ENCODE data around the gene MYO7B.

MYO7B gene

DNA sequence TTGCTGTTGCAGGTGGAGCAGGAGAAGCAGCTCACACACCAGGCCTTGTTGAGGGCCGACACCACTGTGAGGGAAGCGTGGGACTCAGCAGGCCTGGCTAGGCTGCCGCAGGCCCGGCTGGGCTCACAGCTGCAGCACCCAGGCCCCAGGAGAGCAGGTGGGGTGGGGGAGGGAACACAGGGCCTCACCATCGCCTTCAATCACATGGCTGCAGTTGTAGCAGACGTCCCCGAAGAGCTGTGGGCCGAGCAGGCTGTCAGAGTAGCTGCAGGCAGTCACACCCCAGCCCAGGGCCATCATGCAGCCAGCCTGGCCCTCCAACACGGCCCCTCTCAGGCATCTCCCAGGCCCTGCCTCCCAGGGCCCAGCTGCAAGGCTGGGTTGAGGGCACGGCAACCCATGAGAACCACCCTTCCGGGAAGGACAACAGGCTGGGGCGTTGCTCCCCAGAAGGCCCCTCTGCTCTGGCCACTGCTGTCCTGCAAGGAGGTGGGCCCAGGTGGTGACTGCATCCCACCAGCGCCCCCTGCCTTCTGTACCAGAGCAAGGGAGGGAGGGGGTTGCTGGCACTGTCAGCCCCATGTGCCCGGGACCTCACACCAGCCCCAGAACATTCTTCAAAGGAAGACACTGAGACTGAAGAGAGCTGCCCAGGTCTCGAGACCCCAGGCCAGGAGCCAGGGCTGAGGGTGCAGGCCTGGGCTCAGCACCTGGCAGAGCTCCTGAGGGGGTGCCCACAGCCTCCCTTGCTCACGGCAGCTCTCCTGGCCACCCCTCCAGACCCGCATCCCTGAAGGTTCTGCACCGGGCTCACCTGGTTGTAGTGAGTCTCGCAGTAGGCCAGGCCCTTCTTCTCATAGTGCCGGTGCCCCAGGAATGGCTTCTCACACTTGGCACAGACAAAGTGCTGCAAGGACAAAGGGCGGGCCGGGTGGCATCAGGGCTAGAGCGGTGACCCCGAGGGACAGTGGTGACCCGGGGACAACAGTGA, 104.9 kb downstream of the MYO7B start:
- DNase-seq = no peak

DNA sequence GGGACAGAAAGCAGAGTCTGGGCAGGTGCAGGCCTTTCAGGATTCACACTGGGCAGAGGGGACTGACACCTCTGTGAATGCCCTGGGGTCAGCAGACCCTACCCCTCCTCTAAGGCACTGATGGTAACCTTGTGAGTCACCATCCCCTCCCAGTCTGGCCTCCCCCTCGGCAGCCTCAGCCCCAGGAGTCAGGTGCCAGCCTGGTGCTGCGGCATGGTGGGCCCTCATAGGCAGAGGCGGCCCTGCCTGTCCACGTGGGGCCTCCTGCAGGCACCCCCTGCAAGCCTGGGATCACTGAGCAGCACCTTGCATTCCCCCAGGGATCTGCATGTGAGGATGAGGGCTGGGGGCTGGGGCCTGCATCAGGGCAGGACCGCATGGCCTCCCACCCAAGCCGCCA, 105.7 kb downstream of the MYO7B start:
- no peak for DNase-seq

DNA sequence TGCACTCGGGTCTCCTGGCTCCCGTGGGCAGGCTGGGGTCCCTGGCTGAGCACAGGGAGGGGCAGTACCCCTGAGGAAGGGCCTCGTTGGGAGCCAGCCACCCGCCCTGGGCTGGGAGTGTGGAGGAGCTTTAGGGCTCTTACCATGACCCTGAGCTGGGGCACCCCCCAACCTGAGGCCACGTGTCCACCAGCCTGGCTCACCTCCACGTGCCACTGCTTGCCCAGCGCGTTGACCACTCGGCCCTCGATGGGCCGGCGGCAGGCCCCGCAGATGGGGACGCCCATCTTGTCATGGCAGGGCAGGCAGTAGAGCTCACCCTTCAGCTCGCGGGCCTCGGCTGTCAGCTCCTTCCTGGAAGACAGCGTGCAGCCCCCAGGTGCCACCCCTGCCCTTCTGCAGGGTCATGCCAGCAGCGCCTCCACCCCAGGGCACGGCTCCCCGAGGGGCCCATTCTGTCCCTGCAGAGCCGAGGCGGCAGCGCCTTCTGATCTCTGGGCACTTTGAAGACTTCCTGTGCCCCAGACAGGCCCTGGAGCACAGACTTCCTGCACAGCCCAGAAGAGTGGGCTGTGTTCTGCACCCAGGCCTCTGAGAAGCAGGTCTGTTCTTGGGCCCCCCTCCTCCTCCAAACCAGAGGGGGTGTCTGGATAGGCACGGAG, 106.5 kb downstream of the MYO7B start:
- DNase-seq = peak; percentile 16

DNA sequence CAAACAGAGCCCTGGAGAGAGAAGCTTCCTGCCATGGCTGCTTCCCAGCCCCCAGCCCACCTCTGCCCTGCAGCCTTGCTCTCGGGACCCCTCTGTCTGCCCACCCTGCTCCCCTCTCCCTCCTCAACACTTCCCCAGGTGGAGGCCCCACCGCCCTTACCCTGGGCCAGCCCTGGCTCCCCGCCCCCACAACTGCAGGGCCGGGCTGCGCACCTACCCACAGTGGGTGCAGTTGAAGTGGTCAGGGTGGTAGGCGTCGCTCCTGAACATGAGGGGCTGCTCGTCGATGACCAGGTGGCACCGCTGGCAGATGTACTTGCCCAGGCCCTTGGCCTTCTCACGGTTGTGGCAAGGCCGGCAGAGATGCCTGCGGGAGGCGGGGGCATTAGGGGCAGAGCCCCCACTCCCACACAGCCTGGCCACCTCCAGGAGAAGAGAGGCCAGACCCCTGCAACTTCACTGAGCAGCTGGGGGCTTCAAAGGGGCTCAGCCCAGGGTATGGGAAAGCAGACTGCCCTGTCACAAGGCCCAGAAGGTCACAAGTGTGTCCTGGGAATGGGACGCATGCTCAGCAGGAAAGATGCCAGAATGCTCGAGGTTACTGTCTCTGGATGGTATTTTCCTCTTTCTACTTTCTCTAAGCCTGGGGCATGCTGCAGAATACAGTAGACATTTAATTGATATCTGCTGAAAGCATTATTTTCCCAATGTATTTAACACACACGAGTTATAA, 107.4 kb downstream of the MYO7B start:
- DNase-seq = no peak

DNA sequence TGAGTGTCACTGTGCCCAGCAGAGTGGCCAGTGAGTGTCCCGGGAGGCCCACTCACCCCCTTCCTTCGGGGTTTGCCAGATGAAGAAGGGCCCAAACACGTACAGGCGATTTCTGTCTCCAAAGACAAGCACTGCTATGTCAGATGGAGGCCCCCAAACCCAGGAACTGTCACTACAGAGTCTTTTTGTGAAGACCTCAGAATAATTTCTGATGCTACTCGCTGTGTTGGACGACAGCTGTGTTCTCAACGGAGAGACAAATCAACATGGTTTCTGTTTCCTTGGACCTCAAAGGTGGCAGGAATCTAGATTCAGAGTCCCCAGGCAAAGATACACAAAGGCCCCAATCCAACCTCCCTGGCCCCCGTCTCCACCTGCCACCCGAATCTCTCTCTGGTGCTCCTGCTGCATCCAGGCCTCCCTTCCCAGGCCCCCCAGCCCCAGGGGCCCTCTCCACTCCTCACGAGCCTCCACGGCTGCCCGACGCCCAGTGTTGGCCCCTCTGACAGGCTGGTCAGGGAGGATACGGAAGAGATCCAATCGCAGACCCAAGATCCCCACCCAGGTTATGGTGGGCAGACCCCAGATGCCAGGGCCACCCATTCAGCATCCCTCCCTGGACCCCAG, 108.1 kb downstream of the MYO7B start:
- no peak for DNase-seq

DNA sequence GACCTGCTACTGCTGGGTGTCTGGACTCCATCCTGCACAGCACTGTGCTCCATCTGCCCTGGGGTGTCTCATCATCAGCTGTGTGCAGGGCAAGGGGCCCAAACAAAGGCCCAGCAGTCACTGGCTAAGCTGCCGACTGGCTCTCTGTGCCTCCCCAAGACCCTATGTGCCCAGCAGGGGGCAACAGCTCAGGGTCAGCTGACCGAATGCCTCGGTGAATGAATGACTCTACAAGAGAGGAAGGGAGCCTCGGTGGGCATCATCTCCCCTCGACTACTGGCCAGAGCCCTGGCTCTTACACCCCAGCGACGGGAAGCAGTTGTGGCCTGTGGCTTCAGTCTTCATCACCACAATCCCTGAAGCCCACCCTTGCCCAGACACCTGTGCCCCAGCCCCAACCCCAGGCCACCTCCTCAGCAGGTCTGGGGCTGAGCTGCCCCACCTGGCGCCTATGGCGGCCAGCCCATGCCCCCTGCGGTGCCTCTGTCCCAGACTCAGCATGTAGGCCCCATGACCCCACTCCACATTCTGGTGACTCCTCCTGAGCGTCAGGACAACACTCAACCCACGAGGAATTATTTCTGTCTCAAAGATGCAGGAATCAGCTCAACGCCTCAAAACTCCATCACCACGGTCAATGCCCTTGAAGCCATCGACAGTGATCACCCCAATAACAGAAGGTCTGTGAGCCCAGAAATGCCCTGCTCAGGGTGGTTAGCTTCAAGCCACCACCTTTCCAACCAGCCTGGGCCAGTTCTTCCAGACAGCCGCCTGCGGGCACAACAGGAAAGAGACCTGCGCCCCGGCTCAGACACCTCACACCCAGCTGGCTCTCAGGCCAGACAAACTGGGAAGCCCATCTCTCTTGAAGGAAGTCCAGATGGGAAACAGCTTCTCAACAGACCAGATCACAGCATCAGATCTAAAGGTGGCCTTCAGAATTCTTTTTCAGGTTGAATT, 108.9 kb downstream of the MYO7B start:
- DNase-seq = no peak

DNA sequence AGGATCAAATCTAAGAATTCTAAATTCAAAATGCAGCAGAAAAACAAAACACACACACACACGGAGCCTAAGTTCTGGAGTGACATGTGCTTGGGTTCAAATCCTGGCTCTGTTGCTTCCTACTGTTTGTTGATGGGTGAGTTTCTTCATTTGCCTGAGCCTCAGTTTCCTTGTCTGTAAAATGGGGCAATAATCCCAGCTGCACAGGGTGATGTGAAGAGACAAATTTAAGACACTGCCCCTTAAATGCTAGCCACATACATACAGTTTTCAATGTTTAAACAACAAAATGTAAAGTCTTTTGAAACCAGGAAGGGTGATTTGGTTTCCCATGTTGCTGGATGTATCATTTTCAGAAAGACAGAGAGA, 109.5 kb downstream of the MYO7B start:
- DNase-seq = no peak

DNA sequence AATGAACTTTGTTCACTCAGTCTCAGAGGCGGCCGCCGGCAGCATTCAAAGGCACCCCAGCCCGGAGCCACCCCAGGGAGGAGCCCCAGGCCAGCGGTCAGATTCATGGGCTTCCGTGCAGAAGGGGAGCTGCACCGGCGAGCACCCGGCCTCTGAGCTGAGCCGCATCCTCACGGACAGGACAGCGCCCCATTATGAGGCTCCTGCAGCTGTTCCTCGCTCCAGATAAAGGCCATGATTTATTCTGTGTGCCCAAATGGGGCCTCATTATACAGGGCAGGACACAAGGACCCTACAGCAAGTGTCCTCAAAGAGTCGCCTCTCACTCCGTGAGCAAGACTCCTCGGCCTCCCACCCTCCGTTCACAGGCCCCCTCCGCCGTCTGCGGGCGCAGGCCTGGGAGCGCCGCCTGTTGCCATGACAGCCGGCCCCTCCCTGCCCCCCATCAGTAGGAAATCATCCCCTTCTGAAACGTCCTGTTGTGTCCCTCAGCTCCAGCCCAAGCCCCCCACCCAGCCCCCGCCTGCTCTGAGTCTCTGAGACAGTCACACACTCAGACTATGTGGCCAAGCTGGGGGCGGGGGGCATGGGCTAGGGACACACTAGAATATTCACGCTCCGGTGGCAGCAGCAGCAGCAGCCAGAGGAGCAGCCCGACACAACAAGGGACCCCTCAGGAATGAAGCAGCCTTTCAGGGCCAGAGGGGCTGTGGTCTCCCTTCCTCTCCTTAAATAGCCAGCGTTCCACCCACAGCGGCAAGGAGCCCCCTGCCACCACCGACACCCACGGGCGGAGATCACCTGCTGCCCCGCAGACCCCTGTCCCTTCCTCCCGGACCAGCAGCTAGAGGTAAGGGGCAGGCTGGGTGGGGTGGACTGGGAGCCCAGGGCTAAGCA, 110.2 kb downstream of the MYO7B start, which contains the start of gene GPR17:
Gene GPR17, plus strand, starts transcription at position 759 of the 897 bp plus-strand sequence. CDS start 4,583 bp downstream, outside the sequence.
- DNase-seq = no peak

DNA sequence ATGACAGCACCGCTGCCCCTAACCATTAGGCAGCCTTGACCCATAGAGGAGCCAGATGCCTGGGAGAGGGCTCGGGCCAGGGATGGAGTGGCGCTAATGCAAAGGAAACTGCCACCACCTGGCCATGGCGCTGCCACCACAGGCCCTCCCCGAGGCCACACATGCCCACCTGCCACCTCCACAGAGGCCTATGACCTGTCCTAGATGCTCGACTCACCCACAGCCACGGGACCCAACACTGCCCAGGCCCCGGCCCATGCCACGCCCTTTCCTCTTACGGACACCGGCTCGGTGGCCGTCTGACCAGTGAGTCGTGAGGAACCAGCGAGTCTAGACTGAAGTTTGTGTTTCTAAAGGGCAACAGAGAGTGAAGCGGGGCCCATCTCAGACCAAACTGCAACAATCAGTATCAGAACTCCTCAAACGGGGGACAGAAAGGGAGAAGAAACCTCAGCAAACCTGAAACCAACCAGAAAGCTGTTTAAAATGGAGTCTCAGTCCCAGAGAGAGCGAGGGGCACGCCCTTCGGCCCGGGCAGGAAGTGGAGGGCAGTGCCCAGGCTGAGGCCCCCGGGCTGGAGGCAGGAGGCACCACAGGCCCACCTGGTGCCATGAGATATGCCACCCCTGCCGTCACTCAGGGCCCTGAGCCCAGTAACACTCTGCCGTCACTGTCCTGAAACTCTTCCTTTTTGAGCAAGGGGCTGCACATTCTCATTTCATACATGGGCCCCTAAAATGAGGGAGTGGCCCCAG, 111.2 kb downstream of the MYO7B start:
- DNase-seq = no peak

DNA sequence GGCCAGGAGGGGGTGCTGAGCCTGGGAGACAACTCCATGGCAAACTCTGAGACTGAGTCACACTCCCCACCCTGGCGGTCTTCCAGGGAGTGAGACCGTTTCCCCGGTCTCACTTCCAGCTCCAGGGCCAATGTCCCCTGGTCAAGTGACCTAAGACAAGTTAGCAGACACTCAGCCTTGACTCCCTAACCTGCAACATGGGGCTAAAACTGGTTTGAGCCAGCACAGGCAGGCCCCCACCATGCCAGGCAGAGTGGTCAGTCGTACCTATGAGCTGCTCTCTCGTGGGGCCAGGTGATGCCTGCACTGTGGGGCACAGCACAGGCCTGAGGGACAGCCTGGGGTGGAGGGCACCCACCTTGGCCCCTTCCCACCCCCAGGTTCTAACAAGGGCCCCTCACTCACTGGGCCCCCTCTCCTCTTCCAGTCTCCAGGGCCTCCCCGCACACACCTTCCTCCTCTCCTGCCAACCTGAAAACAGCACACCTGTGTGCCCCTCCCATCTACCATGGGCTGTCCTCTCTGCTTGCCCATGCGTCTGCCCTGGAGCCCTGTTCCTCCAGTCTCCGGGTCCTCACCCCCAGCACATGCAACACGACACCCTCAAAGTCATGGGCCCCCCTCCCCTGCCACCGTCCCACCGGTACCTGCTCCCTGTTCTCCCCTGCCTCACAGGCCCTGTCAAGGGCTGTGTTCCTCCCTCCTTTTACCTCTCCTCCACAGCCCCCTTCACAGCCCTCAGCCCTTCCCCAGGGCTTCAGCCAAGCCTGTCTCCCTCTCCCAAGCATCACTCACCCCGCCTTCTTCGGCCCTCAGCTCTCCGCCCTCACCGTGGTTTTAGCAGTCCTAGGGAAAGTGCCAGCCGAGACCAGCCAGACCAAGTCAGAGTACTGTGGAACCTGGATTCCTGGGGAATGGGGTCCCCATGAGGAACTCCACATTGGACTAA, 112.0 kb downstream of the MYO7B start:
- DNase-seq = no peak

DNA sequence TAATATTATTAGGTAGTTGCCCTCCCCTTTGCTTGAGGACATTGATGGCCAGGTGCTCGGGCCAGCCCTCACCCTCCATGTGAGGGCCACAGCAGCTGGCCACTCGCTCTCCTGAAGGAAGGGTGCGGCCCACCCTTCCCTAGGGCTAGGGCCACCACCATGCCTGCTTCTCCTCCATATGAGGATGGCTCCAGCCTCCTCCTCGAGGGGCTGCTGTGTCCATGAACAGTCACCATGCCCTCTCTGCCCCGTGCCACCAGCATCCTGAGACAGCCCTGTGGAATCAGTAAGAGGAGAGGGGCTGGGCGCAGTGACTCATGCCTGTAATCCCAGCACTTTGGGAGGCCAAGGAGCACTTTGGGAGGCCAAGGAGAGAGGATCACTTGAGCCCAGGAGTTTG, 112.8 kb downstream of the MYO7B start:
- DNase-seq = no peak

DNA sequence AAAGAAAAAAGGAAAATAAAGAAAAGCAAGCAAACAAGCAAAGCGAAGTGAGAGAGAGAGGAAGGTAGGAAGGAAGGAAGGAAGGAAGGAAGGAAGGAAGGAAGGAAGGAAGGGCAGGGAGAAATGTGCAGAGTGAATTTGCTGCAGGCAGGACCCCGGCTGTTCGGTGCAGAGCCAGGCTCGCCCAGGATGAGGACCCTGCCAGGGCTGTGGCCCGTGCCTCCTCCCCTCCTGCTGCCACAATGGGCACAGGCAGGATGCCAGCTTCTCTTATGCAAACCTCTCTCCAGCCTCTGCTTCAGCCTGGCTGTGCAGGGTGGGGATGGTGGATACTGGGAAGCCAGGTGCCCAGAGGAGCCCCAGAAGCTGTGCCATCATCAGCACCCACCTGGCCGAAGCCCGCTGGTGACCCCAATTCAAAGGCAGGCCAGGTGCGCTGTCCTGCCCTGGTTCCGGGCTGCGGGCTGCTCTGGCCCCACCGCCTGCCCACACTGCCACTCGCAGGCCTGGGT, 113.7 kb downstream of the MYO7B start:
- no peak for DNase-seq

DNA sequence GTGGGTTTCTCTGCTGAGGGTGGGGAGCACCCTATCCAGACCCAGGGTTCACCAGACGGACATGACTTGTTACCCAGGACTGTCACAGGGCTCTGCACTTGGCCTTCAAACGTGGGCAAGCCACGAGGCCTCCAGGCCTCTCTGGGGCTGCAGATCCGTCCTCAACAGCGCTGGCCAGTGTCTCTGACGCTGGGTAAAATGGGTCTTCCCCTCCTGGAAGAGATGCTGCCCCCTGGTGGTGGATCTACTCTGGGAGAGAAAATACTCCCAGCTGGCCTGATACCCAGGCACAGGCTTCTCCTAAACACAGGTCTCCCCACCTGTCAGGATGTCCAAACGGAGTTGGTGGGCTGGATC, 114.2 kb downstream of the MYO7B start:
- DNase-seq = peak; percentile 86

DNA sequence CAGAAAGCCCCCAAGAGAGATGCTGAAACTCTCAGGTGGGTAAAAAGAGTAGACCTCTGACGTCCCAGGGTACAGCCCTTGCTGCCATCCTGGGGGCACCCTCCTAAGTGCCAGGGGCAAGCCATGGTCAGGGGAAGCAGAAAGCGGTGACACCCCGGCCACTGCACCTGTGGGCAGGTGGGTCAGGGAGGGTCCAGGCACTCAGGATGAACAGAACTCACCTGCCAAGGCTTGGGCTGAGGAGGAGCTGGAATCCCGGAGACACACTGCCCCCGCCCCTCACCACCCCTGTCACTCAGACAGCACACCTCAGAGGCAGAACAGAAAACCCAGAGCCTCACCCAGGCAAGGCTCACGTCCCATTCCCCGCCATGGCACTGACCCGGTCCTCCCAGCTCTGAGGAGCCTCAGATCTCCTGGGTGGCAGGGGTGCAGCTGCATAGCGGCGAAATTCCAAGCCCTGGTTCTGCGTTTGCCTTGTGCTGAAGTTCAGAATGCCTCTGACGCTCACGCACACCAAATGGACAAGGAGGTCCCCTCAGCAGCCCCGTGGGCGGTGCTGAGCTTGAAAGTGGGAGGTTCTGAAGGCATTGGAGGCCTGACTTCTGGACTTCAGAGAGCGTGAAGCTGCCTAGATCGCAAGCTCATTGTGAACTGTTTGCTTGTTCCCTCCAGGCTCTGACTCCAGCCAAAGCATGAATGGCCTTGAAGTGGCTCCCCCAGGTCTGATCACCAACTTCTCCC, 114.7 kb downstream of the MYO7B start:
- DNase-seq = no peak

DNA sequence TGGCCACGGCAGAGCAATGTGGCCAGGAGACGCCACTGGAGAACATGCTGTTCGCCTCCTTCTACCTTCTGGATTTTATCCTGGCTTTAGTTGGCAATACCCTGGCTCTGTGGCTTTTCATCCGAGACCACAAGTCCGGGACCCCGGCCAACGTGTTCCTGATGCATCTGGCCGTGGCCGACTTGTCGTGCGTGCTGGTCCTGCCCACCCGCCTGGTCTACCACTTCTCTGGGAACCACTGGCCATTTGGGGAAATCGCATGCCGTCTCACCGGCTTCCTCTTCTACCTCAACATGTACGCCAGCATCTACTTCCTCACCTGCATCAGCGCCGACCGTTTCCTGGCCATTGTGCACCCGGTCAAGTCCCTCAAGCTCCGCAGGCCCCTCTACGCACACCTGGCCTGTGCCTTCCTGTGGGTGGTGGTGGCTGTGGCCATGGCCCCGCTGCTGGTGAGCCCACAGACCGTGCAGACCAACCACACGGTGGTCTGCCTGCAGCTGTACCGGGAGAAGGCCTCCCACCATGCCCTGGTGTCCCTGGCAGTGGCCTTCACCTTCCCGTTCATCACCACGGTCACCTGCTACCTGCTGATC, 115.4 kb downstream of the MYO7B start:
- no peak for DNase-seq

DNA sequence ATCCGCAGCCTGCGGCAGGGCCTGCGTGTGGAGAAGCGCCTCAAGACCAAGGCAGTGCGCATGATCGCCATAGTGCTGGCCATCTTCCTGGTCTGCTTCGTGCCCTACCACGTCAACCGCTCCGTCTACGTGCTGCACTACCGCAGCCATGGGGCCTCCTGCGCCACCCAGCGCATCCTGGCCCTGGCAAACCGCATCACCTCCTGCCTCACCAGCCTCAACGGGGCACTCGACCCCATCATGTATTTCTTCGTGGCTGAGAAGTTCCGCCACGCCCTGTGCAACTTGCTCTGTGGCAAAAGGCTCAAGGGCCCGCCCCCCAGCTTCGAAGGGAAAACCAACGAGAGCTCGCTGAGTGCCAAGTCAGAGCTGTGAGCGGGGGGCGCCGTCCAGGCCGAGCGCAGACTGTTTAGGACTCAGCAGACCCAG, 115.9 kb downstream of the MYO7B start:
- DNase-seq = no peak

DNA sequence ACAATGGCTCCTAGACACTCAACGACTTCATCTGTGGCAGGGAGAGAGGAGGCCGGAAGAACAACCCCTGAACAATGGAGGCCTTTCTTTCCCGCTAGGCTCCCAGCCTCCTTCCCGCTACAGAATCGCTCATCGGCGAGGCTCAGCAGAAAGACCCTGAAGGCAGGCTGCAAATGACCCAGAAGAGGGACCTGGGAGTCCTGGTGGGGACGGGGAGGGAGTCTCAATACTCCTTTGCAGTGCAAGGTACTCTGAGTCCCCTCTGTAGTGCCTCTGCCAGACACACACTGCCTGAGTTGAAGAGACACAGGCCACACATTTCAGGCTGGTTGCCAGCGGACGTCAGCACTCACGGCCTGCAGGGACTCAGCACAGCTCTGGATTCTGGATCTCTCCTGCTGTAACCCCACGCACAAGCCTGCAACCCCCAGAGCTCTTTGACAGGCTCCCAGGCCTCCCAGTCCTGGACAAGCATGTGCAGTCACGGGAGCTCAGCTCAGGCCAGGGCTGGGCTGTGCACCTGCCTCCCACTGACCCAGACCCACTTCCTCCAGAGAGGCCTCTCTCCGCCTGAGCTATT, 116.6 kb downstream of the MYO7B start:
- no peak for DNase-seq

Measured in KG1 (cell line).